Iris pigment epithelial cell (primary cell): ENCODE measurements around the gene NT5C2.
"Not testable (repeated sequence)": the region's sequence is repeated elsewhere in the genome, so short reads cannot be mapped to it uniquely, and the experiment has no call there.

Experiments
- DNase-seq: peaks from one replicate; pipeline ENCODE4 v3.0.0-alpha.2; 2011; ENCODE audit warnings: low read depth

Gene NT5C2

GRCh38 chr10:103163766-103164403, 29.2 kb downstream of the NT5C2 start:
- DNase-seq = not testable (repeated sequence)

GRCh38 chr10:103157246-103157645, 35.8 kb downstream of the NT5C2 start:
- no peak for DNase-seq

- no peak for DNase-seq
Observed at GRCh38 chr10:103155471-103156085, 37.5 kb downstream of the NT5C2 start.

- peak; percentile 25 for DNase-seq
Observed at GRCh38 chr10:103154521-103155299, 38.4 kb downstream of the NT5C2 start.

- peak; percentile 72 for DNase-seq
Observed at GRCh38 chr10:103153302-103154197, 39.5 kb downstream of the NT5C2 start.

- DNase-seq = no peak
Observed at GRCh38 chr10:103149991-103150622, 43.0 kb downstream of the NT5C2 start.

GRCh38 chr10:103147645-103148044, 45.4 kb downstream of the NT5C2 start:
- DNase-seq = no peak

- peak; percentile 95 for DNase-seq
Observed at GRCh38 chr10:103145860-103146466, 47.1 kb downstream of the NT5C2 start.

- DNase-seq = peak; percentile 85
Observed at GRCh38 chr10:103145046-103145445, 48.0 kb downstream of the NT5C2 start.

GRCh38 chr10:103144041-103144440, 49.0 kb downstream of the NT5C2 start:
- DNase-seq = no peak

- DNase-seq = not testable (repeated sequence)
Observed at GRCh38 chr10:103143641-103144040, 49.4 kb downstream of the NT5C2 start.

GRCh38 chr10:103141950-103142349, 51.1 kb downstream of the NT5C2 start:
- no peak for DNase-seq

- DNase-seq = no peak
Observed at GRCh38 chr10:103140469-103140868, 52.6 kb downstream of the NT5C2 start.

GRCh38 chr10:103139803-103140202, 53.3 kb downstream of the NT5C2 start:
- DNase-seq = no peak

GRCh38 chr10:103135168-103135567, 57.9 kb downstream of the NT5C2 start:
- not testable (repeated sequence) for DNase-seq

GRCh38 chr10:103130910-103131309, 62.2 kb downstream of the NT5C2 start:
- DNase-seq = no peak

- not testable (repeated sequence) for DNase-seq
Observed at GRCh38 chr10:103130180-103130579, 62.9 kb downstream of the NT5C2 start.

GRCh38 chr10:103127241-103127640, 65.8 kb downstream of the NT5C2 start:
- no peak for DNase-seq

- DNase-seq = peak; percentile 57
Observed at GRCh38 chr10:103125323-103126267, 67.5 kb downstream of the NT5C2 start.
